ENCODE results near the gene FBXO42. TPM values are rescaled to one million over a fixed set of nuclear protein-coding genes. Genes with fewer than 3 reads are reported as not detected.
A peak's percentile ranks its signal among the peaks of the same experiment; 100 is the strongest.

Gene FBXO42
- total and polyA plus RNA-seq, 5 donors from 2014 or later = 13.5 to 23.2 (median 21.7) TPM

- no peak for DNase-seq
- H3K4me1 ChIP-seq (ENCODE audit: control insufficient read depth, insufficient read depth, low read length, poor library complexity, severe bottlenecking) = peaks cover 45% of the 10 kb centered on the region
- no peaks in the 10 kb centered on the region for H3K27me3 ChIP-seq (ENCODE audit: control insufficient read depth, insufficient read depth, low read length)
- no peaks in the 10 kb centered on the region for H3K9me3 ChIP-seq (ENCODE audit: control insufficient read depth in 2 of 2, low read length in 2 of 2)
- no peak overlapping the region for H3K4me3 ChIP-seq (ENCODE audit: low read depth, low read length)
- Mint-ChIP-seq H3K4me3 (peak overlapping the region in 1 of 4 donors; percentile 28), H3K4me1 (peaks cover 13 to 79% (median 48%) of the 10 kb centered on the region in 4 donors), H3K9me3 (no peaks in the 10 kb centered on the region), H3K36me3 (peaks cover 7% of the 10 kb centered on the region), H3K27me3 (no peaks in the 10 kb centered on the region), H3K27ac (no peak overlapping the region)
- no peaks in the 10 kb centered on the region for H3K36me3 ChIP-seq (ENCODE audit: control insufficient read depth, insufficient read depth, low read length)
- no peak overlapping the region for H3K27ac ChIP-seq (ENCODE audit: insufficient read depth, low read length, poor library complexity, severe bottlenecking)
- no peak for ATAC-seq (ENCODE audit: low read depth in 2 of 2)
Observed at GRCh38 chr1:16380868-16381267, 28.6 kb upstream of the FBXO42 start.

- Mint-ChIP-seq H3K9me3 (no peaks in the 10 kb centered on the region), H3K27ac (no peak overlapping the region), H3K36me3 (peaks cover 15% of the 10 kb centered on the region), H3K27me3 (no peaks in the 10 kb centered on the region), H3K4me3 (no peak overlapping the region), H3K4me1 (peaks cover 18 to 79% (median 47%) of the 10 kb centered on the region in 4 donors)
- H3K9me3 ChIP-seq (ENCODE audit: control insufficient read depth in 2 of 2, low read length in 2 of 2) = no peaks in the 10 kb centered on the region
- H3K4me3 ChIP-seq (ENCODE audit: low read depth, low read length) = no peak overlapping the region
- DNase-seq (no peak), ATAC-seq (ENCODE audit: low read depth in 2 of 2) (no peak)
- no peak overlapping the region for H3K27ac ChIP-seq (ENCODE audit: insufficient read depth, low read length, poor library complexity, severe bottlenecking)
- peaks cover 37% of the 10 kb centered on the region for H3K4me1 ChIP-seq (ENCODE audit: control insufficient read depth, insufficient read depth, low read length, poor library complexity, severe bottlenecking)
- no peaks in the 10 kb centered on the region for H3K27me3 ChIP-seq (ENCODE audit: control insufficient read depth, insufficient read depth, low read length)
- peaks cover 3% of the 10 kb centered on the region for H3K36me3 ChIP-seq (ENCODE audit: control insufficient read depth, insufficient read depth, low read length)
Observed at GRCh38 chr1:16378443-16378842, 26.2 kb upstream of the FBXO42 start.

- Histone ChIP-seq H3K36me3 (ENCODE audit: control insufficient read depth, insufficient read depth, low read length) (peaks cover 5% of the 10 kb centered on the region), H3K9me3 (ENCODE audit: control insufficient read depth in 2 of 2, low read length in 2 of 2) (no peaks in the 10 kb centered on the region), H3K27ac (ENCODE audit: insufficient read depth, low read length, poor library complexity, severe bottlenecking) (no peak overlapping the region), H3K27me3 (ENCODE audit: control insufficient read depth, insufficient read depth, low read length) (no peaks in the 10 kb centered on the region), H3K4me1 (ENCODE audit: control insufficient read depth, insufficient read depth, low read length, poor library complexity, severe bottlenecking) (peaks cover 46% of the 10 kb centered on the region), H3K4me3 (ENCODE audit: low read depth, low read length) (no peak overlapping the region)
- no peak for ATAC-seq (ENCODE audit: low read depth in 2 of 2)
- H3K36me3 Mint-ChIP-seq = peaks cover 18% of the 10 kb centered on the region
- H3K4me3 Mint-ChIP-seq = peak overlapping the region in 3 of 4 donors; percentile 31 to 60 (median 56)
- H3K4me1 Mint-ChIP-seq = peaks cover 27 to 79% (median 54%) of the 10 kb centered on the region in 4 donors
- no peaks in the 10 kb centered on the region for H3K27me3 Mint-ChIP-seq
- no peak for DNase-seq
- peaks cover 0 to 1% (median 0%) of the 10 kb centered on the region in 7 donors for H3K9me3 Mint-ChIP-seq
- peak overlapping the region in 2 of 3 donors; percentile 88 to 91 for H3K27ac Mint-ChIP-seq
Observed at GRCh38 chr1:16376971-16377370, 24.7 kb upstream of the FBXO42 start.

GRCh38 chr1:16375521-16376340, 23.5 kb upstream of the FBXO42 start:
- no peak for ATAC-seq (ENCODE audit: low read depth in 2 of 2)
- Mint-ChIP-seq H3K36me3 (peaks cover 18% of the 10 kb centered on the region), H3K27ac (peak overlapping the region in 2 of 3 donors; percentile 46 to 57), H3K4me3 (peak overlapping the region; percentile 33 to 84 (median 42)), H3K27me3 (no peaks in the 10 kb centered on the region), H3K9me3 (peaks cover 0 to 1% (median 0%) of the 10 kb centered on the region in 7 donors), H3K4me1 (peaks cover 31 to 82% (median 61%) of the 10 kb centered on the region in 4 donors)
- no peak for DNase-seq
- Histone ChIP-seq H3K27ac (ENCODE audit: insufficient read depth, low read length, poor library complexity, severe bottlenecking) (peak overlapping the region; percentile 10), H3K27me3 (ENCODE audit: control insufficient read depth, insufficient read depth, low read length) (no peaks in the 10 kb centered on the region), H3K36me3 (ENCODE audit: control insufficient read depth, insufficient read depth, low read length) (peaks cover 5% of the 10 kb centered on the region), H3K9me3 (ENCODE audit: control insufficient read depth in 2 of 2, low read length in 2 of 2) (no peaks in the 10 kb centered on the region), H3K4me3 (ENCODE audit: low read depth, low read length) (no peak overlapping the region), H3K4me1 (ENCODE audit: control insufficient read depth, insufficient read depth, low read length, poor library complexity, severe bottlenecking) (peaks cover 57% of the 10 kb centered on the region)

- peak overlapping the region in 2 of 3 donors; percentile 66 to 69 for H3K27ac Mint-ChIP-seq
- no peak for ATAC-seq (ENCODE audit: low read depth in 2 of 2)
- H3K27me3 Mint-ChIP-seq = no peaks in the 10 kb centered on the region
- Histone ChIP-seq H3K9me3 (ENCODE audit: control insufficient read depth in 2 of 2, low read length in 2 of 2) (no peaks in the 10 kb centered on the region), H3K4me1 (ENCODE audit: control insufficient read depth, insufficient read depth, low read length, poor library complexity, severe bottlenecking) (peaks cover 67% of the 10 kb centered on the region), H3K4me3 (ENCODE audit: low read depth, low read length) (no peak overlapping the region), H3K27ac (ENCODE audit: insufficient read depth, low read length, poor library complexity, severe bottlenecking) (no peak overlapping the region), H3K27me3 (ENCODE audit: control insufficient read depth, insufficient read depth, low read length) (no peaks in the 10 kb centered on the region), H3K36me3 (ENCODE audit: control insufficient read depth, insufficient read depth, low read length) (peaks cover 5% of the 10 kb centered on the region)
- peaks cover 18% of the 10 kb centered on the region for H3K36me3 Mint-ChIP-seq
- peak overlapping the region in 2 of 4 donors; percentile 36 to 84 for H3K4me3 Mint-ChIP-seq
- H3K9me3 Mint-ChIP-seq = peaks cover 0 to 1% (median 0%) of the 10 kb centered on the region in 7 donors
- peaks cover 32 to 81% (median 59%) of the 10 kb centered on the region in 4 donors for H3K4me1 Mint-ChIP-seq
- no peak for DNase-seq
Observed at GRCh38 chr1:16374266-16374665, 22.0 kb upstream of the FBXO42 start.

- Mint-ChIP-seq H3K9me3 (peaks cover 0 to 1% (median 0%) of the 10 kb centered on the region in 7 donors), H3K27me3 (no peaks in the 10 kb centered on the region), H3K4me1 (peaks cover 48 to 85% (median 66%) of the 10 kb centered on the region in 4 donors), H3K4me3 (peak overlapping the region; percentile 40 to 85 (median 71)), H3K27ac (peak overlapping the region; percentile 25 to 99 (median 45)), H3K36me3 (peaks cover 18% of the 10 kb centered on the region)
- Histone ChIP-seq H3K27me3 (ENCODE audit: control insufficient read depth, insufficient read depth, low read length) (no peaks in the 10 kb centered on the region), H3K4me1 (ENCODE audit: control insufficient read depth, insufficient read depth, low read length, poor library complexity, severe bottlenecking) (peaks cover 74% of the 10 kb centered on the region), H3K36me3 (ENCODE audit: control insufficient read depth, insufficient read depth, low read length) (peaks cover 5% of the 10 kb centered on the region), H3K27ac (ENCODE audit: insufficient read depth, low read length, poor library complexity, severe bottlenecking) (no peak overlapping the region), H3K9me3 (ENCODE audit: control insufficient read depth in 2 of 2, low read length in 2 of 2) (no peaks in the 10 kb centered on the region), H3K4me3 (ENCODE audit: low read depth, low read length) (no peak overlapping the region)
- DNase-seq (no peak), ATAC-seq (ENCODE audit: low read depth in 2 of 2) (no peak)
Observed at GRCh38 chr1:16372535-16373285, 20.4 kb upstream of the FBXO42 start.

- peak in 1 of 3 donors; percentile 83 for DNase-seq
- H3K4me1 ChIP-seq (ENCODE audit: control insufficient read depth, insufficient read depth, low read length, poor library complexity, severe bottlenecking) = peaks cover 65% of the 10 kb centered on the region
Observed at GRCh38 chr1:16371725-16372124, 19.4 kb upstream of the FBXO42 start.

More at GRCh38 chr1:16371725-16372124, 19.4 kb upstream of the FBXO42 start:
- peaks cover 0 to 1% (median 0%) of the 10 kb centered on the region in 7 donors for H3K9me3 Mint-ChIP-seq
- H3K27ac Mint-ChIP-seq = peak overlapping the region; percentile 45 to 85 (median 75)
- H3K4me1 Mint-ChIP-seq = peaks cover 46 to 77% (median 62%) of the 10 kb centered on the region in 4 donors
- peak overlapping the region; percentile 62 to 94 (median 82) for H3K4me3 Mint-ChIP-seq
- Histone ChIP-seq H3K9me3 (ENCODE audit: control insufficient read depth in 2 of 2, low read length in 2 of 2) (no peaks in the 10 kb centered on the region), H3K4me3 (ENCODE audit: low read depth, low read length) (peak overlapping the region; percentile 41), H3K36me3 (ENCODE audit: control insufficient read depth, insufficient read depth, low read length) (peaks cover 5% of the 10 kb centered on the region), H3K27ac (ENCODE audit: insufficient read depth, low read length, poor library complexity, severe bottlenecking) (peak overlapping the region; percentile 14), H3K27me3 (ENCODE audit: control insufficient read depth, insufficient read depth, low read length) (no peaks in the 10 kb centered on the region)
- no peaks in the 10 kb centered on the region for H3K27me3 Mint-ChIP-seq
- peak; percentile 11 to 12 for ATAC-seq (ENCODE audit: low read depth in 2 of 2)
- peaks cover 18% of the 10 kb centered on the region for H3K36me3 Mint-ChIP-seq

Data from CD4-positive, CD25-positive, alpha-beta regulatory T cell (primary cell).